Fibroblast of pulmonary artery (primary cell): ENCODE results near the gene ZNF652.

Source experiments
- DNase-seq: peaks from one replicate; pipeline ENCODE4 v3.0.0-alpha.2; 2010; ENCODE audit warnings: low read depth
- H3K4me3 ChIP-seq: replicated peaks from 2 replicates; pipeline ENCODE4 v1.5.1; 2011; ENCODE audit warnings: low read depth, mild to moderate bottlenecking, control low read depth, low read length, moderate library complexity
- CTCF ChIP-seq: IDR thresholded peaks from 2 replicates; pipeline ENCODE4 v1.5.1; 2011; ENCODE audit warnings: mild to moderate bottlenecking, control low read depth, low read length, inconsistent platforms; ENCODE audit errors: missing control alignments

Gene ZNF652

GRCh38 chr17:49258394-49258793 is 103.7 kb downstream of the ZNF652 start:
- TF ChIP-seq CTCF = no peak
- no peak overlapping the region for H3K4me3 ChIP-seq
- no peak for DNase-seq

GRCh38 chr17:49255125-49255524 is 106.9 kb downstream of the ZNF652 start:
- no peak overlapping the region for H3K4me3 ChIP-seq
- DNase-seq = no peak
- TF ChIP-seq CTCF = no peak

- TF ChIP-seq CTCF = no peak
- no peak for DNase-seq
- H3K4me3 ChIP-seq = no peak overlapping the region
These were observed 108.0 kb downstream of the ZNF652 start for GRCh38 chr17:49254066-49254465.

GRCh38 chr17:49252148-49252695 is 109.8 kb downstream of the ZNF652 start:
- DNase-seq = peak; percentile 58
- no peak for TF ChIP-seq CTCF
- H3K4me3 ChIP-seq = no peak overlapping the region

GRCh38 chr17:49249890-49250522 is 112.0 kb downstream of the ZNF652 start:
- no peak for DNase-seq
- no peak for TF ChIP-seq CTCF
- no peak overlapping the region for H3K4me3 ChIP-seq

GRCh38 chr17:49249292-49249794 is 112.7 kb downstream of the ZNF652 start:
- no peak overlapping the region for H3K4me3 ChIP-seq
- no peak for TF ChIP-seq CTCF
- peak; percentile 41 for DNase-seq

GRCh38 chr17:49247944-49248343 is 114.1 kb downstream of the ZNF652 start:
- no peak for DNase-seq
- TF ChIP-seq CTCF = no peak
- H3K4me3 ChIP-seq = no peak overlapping the region
